CD14-positive monocyte (primary cell): Measurements from ENCODE around the gene CXCR6. TPM values are rescaled to one million over a fixed set of nuclear protein-coding genes. Genes with fewer than 3 reads are reported as not detected.

Experiments used
- DNase-seq, 3 donors: peaks; one replicate each; pipeline ENCODE4 v3.0.0-alpha.2; 2011 to 2022
- H2AFZ ChIP-seq: 2 replicates; pipeline ENCODE4 v1.6.0; 2012; ENCODE audit warnings: mild to moderate bottlenecking, low read depth, low read length, inconsistent platforms; ENCODE audit not compliant: insufficient read depth, poor library complexity, severe bottlenecking
- H3K27ac ChIP-seq, 2 donors: 1 replicate in 1 of 2; 2 replicates in 1 of 2; pipeline ENCODE4 v1.5.1; 2012 to 2013; ENCODE audit warnings: low read length in 2 of 2, control low read depth in 1 of 2, inconsistent platforms in 1 of 2, low read depth in 1 of 2, mild to moderate bottlenecking in 1 of 2
- H3K27me3 ChIP-seq, 2 donors: one replicate each; pipeline versions ENCODE4 v1.6.0 to v1.6.1; 2011 to 2013; ENCODE audit warnings: low read length in 2 of 2; ENCODE audit not compliant: control insufficient read depth in 2 of 2, insufficient read depth in 2 of 2
- H3K36me3 ChIP-seq, 2 donors: replicated peaks in 1 of 2; 1 replicate in 1 of 2; 2 replicates in 1 of 2; pipeline versions ENCODE4 v1.5.1 to v1.6.1; 2012 to 2013; ENCODE audit warnings: low read length in 2 of 2, control low read depth in 1 of 2, inconsistent platforms in 1 of 2, mild to moderate bottlenecking in 1 of 2; ENCODE audit not compliant: insufficient read depth in 2 of 2, control insufficient read depth in 1 of 2
- H3K4me1 ChIP-seq, 2 donors: 1 replicate in 1 of 2; 2 replicates in 1 of 2; pipeline versions ENCODE4 v1.5.1 to v1.6.1; 2012 to 2013; ENCODE audit warnings: low read length in 2 of 2, control low read depth in 1 of 2, inconsistent platforms in 1 of 2, mild to moderate bottlenecking in 1 of 2, moderate library complexity in 1 of 2; ENCODE audit not compliant: insufficient read depth in 2 of 2, control insufficient read depth in 1 of 2
- H3K4me2 ChIP-seq: replicated peaks from 2 replicates; pipeline ENCODE3; 2012; ENCODE audit warnings: low read length, moderate library complexity, mild to moderate bottlenecking; ENCODE audit not compliant: poor library complexity, severe bottlenecking; ENCODE audit errors: extremely low read depth
- H3K4me3 ChIP-seq, 3 experiments: fragments of 200-600 bp in 1 of 3; sonication (generic) in 1 of 3; replicated peaks in 1 of 3; 1 replicate in 2 of 3; 2 replicates in 1 of 3; pipeline ENCODE4 v1.5.1; 2011 to 2013; ENCODE audit warnings: low read length in 3 of 3, mild to moderate bottlenecking in 3 of 3, control low read depth in 2 of 3, low read depth in 2 of 3, inconsistent platforms in 1 of 3, moderate library complexity in 1 of 3
- H3K79me2 ChIP-seq: 2 replicates; pipeline ENCODE4 v1.6.0; 2012; ENCODE audit warnings: mild to moderate bottlenecking, control low read depth, inconsistent platforms, low read length, moderate library complexity; ENCODE audit not compliant: insufficient read depth
- H3K9ac ChIP-seq: 2 replicates; pipeline ENCODE4 v1.6.0; 2017; ENCODE audit warnings: low read length, mild to moderate bottlenecking; ENCODE audit not compliant: insufficient read depth, poor library complexity, severe bottlenecking
- H3K9me3 ChIP-seq, 2 donors: replicated peaks in 1 of 2; 1 replicate in 1 of 2; 2 replicates in 1 of 2; pipeline versions ENCODE4 v1.5.1 to v1.6.1; 2012 to 2013; ENCODE audit warnings: low read length in 2 of 2, control low read depth in 1 of 2; ENCODE audit not compliant: control insufficient read depth in 1 of 2, insufficient read depth in 1 of 2
- H4K20me1 ChIP-seq: 2 replicates; pipeline ENCODE4 v1.6.0; 2012; ENCODE audit warnings: mild to moderate bottlenecking, low read length, control low read depth, moderate library complexity; ENCODE audit not compliant: insufficient read depth
- H3K27ac Mint-ChIP-seq, 7 donors: one replicate each; pipeline ENCODE4 v1.8.0; 2020; ENCODE audit warnings: mild to moderate bottlenecking in 7 of 7, mixed read lengths in 7 of 7, moderate library complexity in 6 of 7, inconsistent platforms in 2 of 7
- H3K27me3 Mint-ChIP-seq, 3 donors: one replicate each; pipeline ENCODE4 v1.8.0; 2021 to 2022; ENCODE audit warnings: low read depth in 3 of 3, mild to moderate bottlenecking in 3 of 3, mixed read lengths in 3 of 3, moderate library complexity in 3 of 3, inconsistent platforms in 1 of 3
- H3K36me3 Mint-ChIP-seq, 2 donors: one replicate each; pipeline ENCODE4 v1.8.0; 2020; ENCODE audit warnings: mixed read lengths in 2 of 2, inconsistent platforms in 1 of 2, mild to moderate bottlenecking in 1 of 2
- H3K4me1 Mint-ChIP-seq: one replicate; pipeline ENCODE4 v1.8.0; 2020; ENCODE audit warnings: mild to moderate bottlenecking, mixed read lengths
- H3K4me3 Mint-ChIP-seq, 2 donors: one replicate each; pipeline ENCODE4 v1.8.0; 2020; ENCODE audit warnings: mild to moderate bottlenecking in 2 of 2, mixed read lengths in 2 of 2, moderate library complexity in 1 of 2
- H3K9me3 Mint-ChIP-seq, 7 donors: one replicate each; pipeline ENCODE4 v1.8.0; 2020 to 2022; ENCODE audit warnings: mixed read lengths in 7 of 7, mild to moderate bottlenecking in 6 of 7, moderate library complexity in 6 of 7, inconsistent platforms in 2 of 7
- WGBS: methylation state at CpG from one replicate; pipeline ENCODE4 v1.1.5; 2013; ENCODE audit warnings: missing lambda C conversion rate; ENCODE audit not compliant: insufficient coverage; 5-methylcytosine and 5-hydroxymethylcytosine counted together
- intact Hi-C, 2 donors: fragments of 100-400 bp; cut with micrococcal nuclease; formaldehyde crosslinking; loops; one replicate each; pipeline versions ENCODE4 v1.15.0 to v1.15.1; 2023
- polyA plus RNA-seq, 3 donors: library from polyadenylated mRNA; depleted of rRNA in 1 of 3; unstranded in 2 of 3; stranded (reverse) in 1 of 3; fragments of 300-500 nt in 2 of 3; fragments of >200 nt in 1 of 3; fragmentation: Illumina TruSeq in 2 of 3; gene quantifications; 1 replicate in 2 of 3; 2 replicates in 1 of 3; pipeline ENCODE4 v1.2.3, GENCODE V29; 2012 to 2021
- TF ChIP-seq, protein P1 (sequence below): fragments of 200-600 bp; IDR thresholded peaks from one replicate; pipeline ENCODE4 v1.8.0; 2022; ENCODE audit warnings: antibody characterized with exemption, mild to moderate bottlenecking

Gene CXCR6
- polyA plus RNA-seq, 3 donors = 0.10 TPM; not detected in 2

DNA sequence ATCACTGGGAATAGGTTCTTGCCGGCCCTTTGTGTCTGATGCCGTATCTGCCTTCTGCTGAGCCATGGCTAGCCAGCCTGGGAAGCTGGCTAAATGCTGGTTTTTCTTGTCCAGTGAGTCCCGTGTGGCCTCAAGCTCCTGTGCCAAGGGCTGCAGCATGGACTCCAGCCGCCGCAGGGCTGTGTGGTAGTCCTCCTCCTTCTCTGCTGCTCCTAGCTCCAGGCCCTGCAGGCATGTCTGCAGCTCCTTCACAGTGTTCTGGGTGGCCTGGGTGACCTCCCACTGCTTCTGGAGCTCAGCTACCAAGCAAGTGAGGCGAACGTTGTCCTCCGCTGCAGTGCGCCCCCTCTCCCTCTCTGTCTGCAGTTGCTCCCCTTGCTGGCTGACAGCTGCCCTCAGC, 24.9 kb downstream of the CXCR6 start:
- peaks cover 0 to 1% (median 0%) of the 10 kb centered on the region in 7 donors for H3K9me3 Mint-ChIP-seq
- WGBS = 94% methylated on average over 9 of the region's 9 CpGs
- peaks cover 81 to 87% of the 10 kb centered on the region in 2 donors for H3K36me3 Mint-ChIP-seq
- peaks cover 17 to 23% of the 10 kb centered on the region in 2 donors for H3K4me1 ChIP-seq
- no peak overlapping the region for H3K27ac ChIP-seq
- no peak overlapping the region for H2AFZ ChIP-seq
- H3K4me2 ChIP-seq = no peak overlapping the region
- no peaks in the 10 kb centered on the region for H4K20me1 ChIP-seq
- peaks cover 0 to 3% (median 2%) of the 10 kb centered on the region in 3 donors for H3K27me3 Mint-ChIP-seq
- H3K4me3 ChIP-seq = no peak overlapping the region
- no peaks in the 10 kb centered on the region for H3K27me3 ChIP-seq
- no peaks in the 10 kb centered on the region for H3K9me3 ChIP-seq
- no peak overlapping the region for H3K9ac ChIP-seq
- DNase-seq = no peak
- peak overlapping the region in 3 of 7 donors; percentile 48 to 61 (median 59) for H3K27ac Mint-ChIP-seq
- TF ChIP-seq, protein P1, sequence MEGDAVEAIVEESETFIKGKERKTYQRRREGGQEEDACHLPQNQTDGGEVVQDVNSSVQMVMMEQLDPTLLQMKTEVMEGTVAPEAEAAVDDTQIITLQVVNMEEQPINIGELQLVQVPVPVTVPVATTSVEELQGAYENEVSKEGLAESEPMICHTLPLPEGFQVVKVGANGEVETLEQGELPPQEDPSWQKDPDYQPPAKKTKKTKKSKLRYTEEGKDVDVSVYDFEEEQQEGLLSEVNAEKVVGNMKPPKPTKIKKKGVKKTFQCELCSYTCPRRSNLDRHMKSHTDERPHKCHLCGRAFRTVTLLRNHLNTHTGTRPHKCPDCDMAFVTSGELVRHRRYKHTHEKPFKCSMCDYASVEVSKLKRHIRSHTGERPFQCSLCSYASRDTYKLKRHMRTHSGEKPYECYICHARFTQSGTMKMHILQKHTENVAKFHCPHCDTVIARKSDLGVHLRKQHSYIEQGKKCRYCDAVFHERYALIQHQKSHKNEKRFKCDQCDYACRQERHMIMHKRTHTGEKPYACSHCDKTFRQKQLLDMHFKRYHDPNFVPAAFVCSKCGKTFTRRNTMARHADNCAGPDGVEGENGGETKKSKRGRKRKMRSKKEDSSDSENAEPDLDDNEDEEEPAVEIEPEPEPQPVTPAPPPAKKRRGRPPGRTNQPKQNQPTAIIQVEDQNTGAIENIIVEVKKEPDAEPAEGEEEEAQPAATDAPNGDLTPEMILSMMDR = no peak
- H3K36me3 ChIP-seq = peaks cover 70 to 75% of the 10 kb centered on the region in 2 donors
- no peaks in the 10 kb centered on the region for H3K79me2 ChIP-seq
- peaks cover 25% of the 10 kb centered on the region for H3K4me1 Mint-ChIP-seq
- intact Hi-C loops = no loop called here
- H3K4me3 Mint-ChIP-seq = no peak overlapping the region

DNA sequence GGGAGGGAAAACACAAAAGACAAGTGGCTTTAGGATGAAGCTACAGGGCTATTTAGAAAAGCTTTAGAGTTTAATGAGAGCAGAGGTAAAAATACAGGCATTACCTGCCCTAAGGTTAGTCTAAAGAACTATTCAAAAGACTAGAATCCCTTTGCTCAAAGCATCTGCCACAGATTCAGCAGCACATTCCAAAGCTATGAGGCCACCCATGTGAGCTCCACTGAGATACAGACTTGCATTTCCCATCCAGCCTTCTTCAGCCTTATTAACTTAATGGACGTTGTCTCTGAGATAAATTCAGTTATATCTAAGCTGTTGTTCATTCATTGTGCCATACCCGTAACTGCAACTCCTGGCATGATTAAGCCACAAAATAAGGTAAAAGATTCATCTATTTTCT, 25.4 kb downstream of the CXCR6 start:
- no peak overlapping the region for H3K9ac ChIP-seq
- H3K36me3 Mint-ChIP-seq = peaks cover 79 to 87% of the 10 kb centered on the region in 2 donors
- H3K79me2 ChIP-seq = no peaks in the 10 kb centered on the region
- DNase-seq = no peak
- H3K27me3 Mint-ChIP-seq = peaks cover 0 to 3% (median 2%) of the 10 kb centered on the region in 3 donors
- no peak overlapping the region for H3K4me3 ChIP-seq
- H2AFZ ChIP-seq = no peak overlapping the region
- peaks cover 23 to 29% of the 10 kb centered on the region in 2 donors for H3K4me1 ChIP-seq
- H3K4me3 Mint-ChIP-seq = no peak overlapping the region
- peaks cover 64 to 69% of the 10 kb centered on the region in 2 donors for H3K36me3 ChIP-seq
- no peak overlapping the region for H3K27ac ChIP-seq
- WGBS = 100% methylated on average over 1 of the region's 2 CpGs
- H4K20me1 ChIP-seq = no peaks in the 10 kb centered on the region
- intact Hi-C loops = no loop called here
- peak overlapping the region in 1 of 7 donors; percentile 59 for H3K27ac Mint-ChIP-seq
- no peaks in the 10 kb centered on the region for H3K9me3 ChIP-seq
- no peaks in the 10 kb centered on the region for H3K27me3 ChIP-seq
- TF ChIP-seq, protein P1 = no peak
- H3K4me2 ChIP-seq = no peak overlapping the region
- H3K4me1 Mint-ChIP-seq = peaks cover 30% of the 10 kb centered on the region
- H3K9me3 Mint-ChIP-seq = peaks cover 0 to 1% (median 0%) of the 10 kb centered on the region in 7 donors
